Skeletal muscle satellite cell (primary cell): ENCODE measurements around the gene CDSN.

Source experiments
- H3K27me3 ChIP-seq: 2 replicates; pipeline ENCODE4 v1.7.0; 2013; ENCODE audit warnings: low read length; ENCODE audit not compliant: control insufficient read depth, insufficient read depth
- H3K36me3 ChIP-seq: 2 replicates; pipeline ENCODE4 v1.7.0; 2013; ENCODE audit warnings: mild to moderate bottlenecking, control low read depth, low read length; ENCODE audit not compliant: insufficient read depth
- H3K4me1 ChIP-seq: 2 replicates; pipeline ENCODE4 v1.7.0; 2013; ENCODE audit warnings: low read length; ENCODE audit not compliant: control insufficient read depth, insufficient read depth
- H3K4me2 ChIP-seq: 2 replicates; pipeline ENCODE4 v1.7.0; 2013; ENCODE audit warnings: mild to moderate bottlenecking, low read length
- H3K4me3 ChIP-seq: 2 replicates; pipeline ENCODE4 v1.7.0; 2013; ENCODE audit warnings: low read length
- H3K9ac ChIP-seq: 2 replicates; pipeline ENCODE4 v1.7.0; 2013; ENCODE audit warnings: mild to moderate bottlenecking, low read depth, low read length, moderate library complexity
- H3K9me3 ChIP-seq: replicated peaks from 2 replicates; pipeline ENCODE4 v1.7.0; 2013; ENCODE audit warnings: mild to moderate bottlenecking, control low read depth, low read length

Gene CDSN

GRCh38 chr6:31125586-31126363, 5.5 kb upstream of the CDSN start:
- Histone ChIP-seq H3K9ac (no peak overlapping the region), H3K4me3 (no peak overlapping the region), H3K36me3 (no peaks in the 10 kb centered on the region), H3K4me2 (no peak overlapping the region), H3K27me3 (peaks cover 4% of the 10 kb centered on the region), H3K9me3 (no peaks in the 10 kb centered on the region), H3K4me1 (peaks cover 30% of the 10 kb centered on the region)

GRCh38 chr6:31125162-31125561, 4.9 kb upstream of the CDSN start:
- peaks cover 30% of the 10 kb centered on the region for H3K4me1 ChIP-seq
- no peaks in the 10 kb centered on the region for H3K36me3 ChIP-seq
- no peak overlapping the region for H3K9ac ChIP-seq
- no peaks in the 10 kb centered on the region for H3K9me3 ChIP-seq
- no peak overlapping the region for H3K4me2 ChIP-seq
- H3K27me3 ChIP-seq = peaks cover 4% of the 10 kb centered on the region
- no peak overlapping the region for H3K4me3 ChIP-seq

- Histone ChIP-seq H3K9ac (peak overlapping the region; percentile 38), H3K4me2 (peak overlapping the region; percentile 54), H3K27me3 (no peaks in the 10 kb centered on the region), H3K4me1 (peaks cover 30% of the 10 kb centered on the region), H3K4me3 (peak overlapping the region; percentile 49), H3K36me3 (no peaks in the 10 kb centered on the region), H3K9me3 (no peaks in the 10 kb centered on the region)
These were observed 2.8 kb upstream of the CDSN start for GRCh38 chr6:31122791-31123706.

GRCh38 chr6:31121131-31121790, 1.0 kb upstream of the CDSN start:
- Histone ChIP-seq H3K36me3 (no peaks in the 10 kb centered on the region), H3K9ac (no peak overlapping the region), H3K4me1 (peaks cover 28% of the 10 kb centered on the region), H3K9me3 (no peaks in the 10 kb centered on the region), H3K4me2 (no peak overlapping the region), H3K27me3 (no peaks in the 10 kb centered on the region), H3K4me3 (no peak overlapping the region)

GRCh38 chr6:31118178-31118577, 2.1 kb downstream of the CDSN start:
- Histone ChIP-seq H3K4me2 (no peak overlapping the region), H3K9ac (no peak overlapping the region), H3K27me3 (no peaks in the 10 kb centered on the region), H3K9me3 (no peaks in the 10 kb centered on the region), H3K4me3 (no peak overlapping the region), H3K36me3 (no peaks in the 10 kb centered on the region), H3K4me1 (peaks cover 34% of the 10 kb centered on the region)

- Histone ChIP-seq H3K9ac (no peak overlapping the region), H3K27me3 (no peaks in the 10 kb centered on the region), H3K9me3 (no peaks in the 10 kb centered on the region), H3K4me1 (peaks cover 23% of the 10 kb centered on the region), H3K4me2 (peak overlapping the region; percentile 22), H3K36me3 (no peaks in the 10 kb centered on the region), H3K4me3 (no peak overlapping the region)
These were observed 3.4 kb downstream of the CDSN start for GRCh38 chr6:31116661-31117385.

GRCh38 chr6:31115941-31116560, 4.2 kb downstream of the CDSN start:
- Histone ChIP-seq H3K36me3 (no peaks in the 10 kb centered on the region), H3K9ac (no peak overlapping the region), H3K4me3 (no peak overlapping the region), H3K4me2 (no peak overlapping the region), H3K9me3 (no peaks in the 10 kb centered on the region), H3K4me1 (peaks cover 23% of the 10 kb centered on the region), H3K27me3 (no peaks in the 10 kb centered on the region)

GRCh38 chr6:31114970-31115849, 5.0 kb downstream of the CDSN start:
- Histone ChIP-seq H3K4me3 (peak overlapping the region; percentile 50), H3K9me3 (no peaks in the 10 kb centered on the region), H3K27me3 (no peaks in the 10 kb centered on the region), H3K9ac (peak overlapping the region; percentile 71), H3K4me2 (peak overlapping the region; percentile 66), H3K4me1 (peaks cover 23% of the 10 kb centered on the region), H3K36me3 (no peaks in the 10 kb centered on the region)

- peaks cover 23% of the 10 kb centered on the region for H3K4me1 ChIP-seq
- H3K9me3 ChIP-seq = no peaks in the 10 kb centered on the region
- H3K9ac ChIP-seq = peak within 1 kb of the TSS; percentile 71
- H3K4me3 ChIP-seq = peak within 1 kb of the TSS; percentile 50
- peaks cover 7% of the 10 kb centered on the region for H3K27me3 ChIP-seq
- peak within 1 kb of the TSS; percentile 66 for H3K4me2 ChIP-seq
- no peaks in the 10 kb centered on the region for H3K36me3 ChIP-seq
These were observed 5.7 kb downstream of the CDSN start, which contains the start of gene PSORS1C1 for GRCh38 chr6:31114541-31114878. Gene PSORS1C1, plus strand, starts transcription at chr6:31114800. Its CDS starts 14,833 bp downstream, at chr6:31129633.
